H1 (cell line): ENCODE measurements around the gene MTFP1. TPM values are rescaled to one million over a fixed set of nuclear protein-coding genes. Genes with fewer than 3 reads are reported as not detected.

Source experiments
- CTCF ChIA-PET: fragments of 300-600 bp; sonication (Branson Sonifier 250); formaldehyde crosslinking; loops from one replicate; lab custom pipeline; 2021; ENCODE audit not compliant: partially characterized antibody; lab: Charles Lee
- POLR2A ChIA-PET: fragments of 300-600 bp; sonication (Branson Sonifier 250); formaldehyde crosslinking; loops from one replicate; lab custom pipeline; 2021; ENCODE audit warnings: inconsistent platforms; ENCODE audit not compliant: partially characterized antibody; lab: Charles Lee
- DNase-seq, 2 experiments: peaks; one replicate each; pipeline versions ENCODE4 v3.0.0 to v3.0.0-alpha.2; 2010 to 2022; ENCODE audit warnings: low spot score in 2 of 2, low read depth in 1 of 2, mixed read lengths in 1 of 2
- FAIRE-seq: peaks from 2 replicates; lab custom pipeline; 2011; peaks lifted over from hg19 to GRCh38; lab: Jason Lieb, UNC
- H2AFZ ChIP-seq: 2 replicates; pipeline ENCODE4 v1.8.1; 2012; ENCODE audit warnings: low read length, inconsistent platforms
- H2AK5ac ChIP-seq: 2 replicates; pipeline ENCODE4 v1.6.1; 2013; ENCODE audit warnings: low read depth, low read length
- H2BK120ac ChIP-seq: replicated peaks from 2 replicates; pipeline ENCODE3; 2013; ENCODE audit warnings: low read depth, low read length, inconsistent platforms
- H2BK12ac ChIP-seq: 2 replicates; pipeline ENCODE4 v1.6.1; 2013; ENCODE audit warnings: low read depth, low read length
- H2BK15ac ChIP-seq: 2 replicates; pipeline ENCODE4 v1.6.1; 2013; ENCODE audit warnings: low read length
- H2BK20ac ChIP-seq: 2 replicates; pipeline ENCODE4 v1.6.1; 2013; ENCODE audit warnings: low read length
- H2BK5ac ChIP-seq: 2 replicates; pipeline ENCODE4 v1.6.1; 2013; ENCODE audit warnings: low read depth, low read length
- H3K14ac ChIP-seq: 2 replicates; pipeline ENCODE4 v1.6.1; 2013; ENCODE audit warnings: inconsistent platforms; ENCODE audit not compliant: insufficient read length
- H3K18ac ChIP-seq: 2 replicates; pipeline ENCODE4 v1.6.1; 2013; ENCODE audit warnings: low read length; ENCODE audit errors: extremely low read depth
- H3K23ac ChIP-seq: 2 replicates; pipeline ENCODE4 v1.6.1; 2013; ENCODE audit warnings: inconsistent platforms; ENCODE audit not compliant: insufficient read length
- H3K23me2 ChIP-seq: 2 replicates; pipeline ENCODE4 v1.6.1; 2013; ENCODE audit warnings: low read depth, low read length
- H3K27ac ChIP-seq: 2 replicates; pipeline ENCODE4 v1.6.1; 2011; ENCODE audit warnings: low read depth, low read length, inconsistent platforms
- H3K27me3 ChIP-seq, 4 experiments: replicated peaks in 1 of 4; 1 replicate in 1 of 4; 2 replicates in 3 of 4; pipeline versions ENCODE4 v1.6.1 to v1.8.1; 2011 to 2013; ENCODE audit warnings: low read length in 3 of 4, mild to moderate bottlenecking in 3 of 4, inconsistent platforms in 2 of 4, mixed read lengths in 2 of 4, moderate library complexity in 1 of 4; ENCODE audit not compliant: control insufficient read depth in 3 of 4, insufficient read depth in 3 of 4; ENCODE audit errors: extremely low read depth in 1 of 4
- H3K36me3 ChIP-seq, 4 experiments: 2 replicates each; pipeline versions ENCODE4 v1.6.1 to v1.8.1; 2011 to 2013; ENCODE audit warnings: mild to moderate bottlenecking in 4 of 4, low read length in 3 of 4, moderate library complexity in 2 of 4, control low read depth in 1 of 4, inconsistent platforms in 1 of 4; ENCODE audit not compliant: insufficient read depth in 4 of 4, control insufficient read depth in 2 of 4
- H3K4ac ChIP-seq: replicated peaks from 2 replicates; pipeline ENCODE3; 2013; ENCODE audit warnings: low read length, low read depth, mixed read lengths, inconsistent platforms; ENCODE audit not compliant: insufficient read length
- H3K4me1 ChIP-seq, 4 experiments: replicated peaks in 1 of 4; 1 replicate in 1 of 4; 2 replicates in 3 of 4; pipeline versions ENCODE4 v1.6.1 to v1.8.1; 2011 to 2013; ENCODE audit warnings: low read length in 3 of 4, inconsistent platforms in 2 of 4, mixed read lengths in 1 of 4; ENCODE audit not compliant: insufficient read depth in 4 of 4, control insufficient read depth in 3 of 4
- H3K4me2 ChIP-seq, 2 experiments: 2 replicates each; pipeline versions ENCODE4 v1.6.1 to v1.8.1; 2011 to 2013; ENCODE audit warnings: low read depth in 2 of 2, low read length in 2 of 2, control low read depth in 1 of 2, inconsistent platforms in 1 of 2, mild to moderate bottlenecking in 1 of 2; ENCODE audit not compliant: insufficient read depth in 1 of 2
- H3K4me3 ChIP-seq, 4 experiments: fragments of 200-600, 300-600 bp in 1 of 4; sonication (generic), shearing (Covaris generic), sonication (Bioruptor Twin) in 1 of 4; 2 replicates each; pipeline versions ENCODE4 v1.5.1 to v1.8.1; 2011 to 2016; ENCODE audit warnings: low read length in 4 of 4, low read depth in 3 of 4, control low read depth in 2 of 4, inconsistent platforms in 2 of 4, mild to moderate bottlenecking in 2 of 4, mixed read lengths in 1 of 4, moderate library complexity in 1 of 4; ENCODE audit not compliant: insufficient read depth in 2 of 4; ENCODE audit errors: extremely low read depth in 1 of 4
- H3K56ac ChIP-seq: replicated peaks from 2 replicates; pipeline ENCODE3; 2013; ENCODE audit warnings: low read depth, mild to moderate bottlenecking, mixed read lengths, low read length, inconsistent platforms; ENCODE audit not compliant: insufficient read length
- H3K79me1 ChIP-seq: 2 replicates; pipeline ENCODE4 v1.6.1; 2013; ENCODE audit warnings: low read depth, low read length, control low read depth
- H3K79me2 ChIP-seq, 2 experiments: 2 replicates each; pipeline versions ENCODE4 v1.6.1 to v1.8.1; 2012 to 2013; ENCODE audit warnings: low read length in 2 of 2, mild to moderate bottlenecking in 2 of 2, inconsistent platforms in 1 of 2; ENCODE audit not compliant: insufficient read depth in 2 of 2, control insufficient read depth in 1 of 2
- H3K9ac ChIP-seq, 4 experiments: replicated peaks in 1 of 4; 1 replicate in 1 of 4; 2 replicates in 3 of 4; pipeline versions ENCODE4 v1.6.1 to v1.8.1; 2011 to 2013; ENCODE audit warnings: low read depth in 3 of 4, low read length in 3 of 4, control low read depth in 2 of 4, mild to moderate bottlenecking in 2 of 4, moderate library complexity in 2 of 4, inconsistent platforms in 1 of 4; ENCODE audit errors: extremely low read depth in 1 of 4
- H3K9me3 ChIP-seq, 2 experiments: 2 replicates each; pipeline versions ENCODE4 v1.6.1 to v1.8.1; 2012 to 2013; ENCODE audit warnings: mild to moderate bottlenecking in 2 of 2, moderate library complexity in 2 of 2, control low read depth in 1 of 2, inconsistent platforms in 1 of 2, low read depth in 1 of 2, low read length in 1 of 2, mixed read lengths in 1 of 2; ENCODE audit not compliant: insufficient read depth in 2 of 2
- H4K20me1 ChIP-seq, 2 experiments: replicated peaks in 1 of 2; 2 replicates each; pipeline versions ENCODE3 to v1.8.1; 2011 to 2013; ENCODE audit warnings: inconsistent platforms in 2 of 2, low read length in 2 of 2, mild to moderate bottlenecking in 1 of 2; ENCODE audit not compliant: insufficient read depth in 2 of 2, control insufficient read depth in 1 of 2
- H4K5ac ChIP-seq: 2 replicates; pipeline ENCODE4 v1.6.1; 2013; ENCODE audit warnings: low read length, low read depth, mixed read lengths, inconsistent platforms; ENCODE audit not compliant: insufficient read length
- H4K8ac ChIP-seq: 2 replicates; pipeline ENCODE4 v1.8.0; 2013; ENCODE audit warnings: mild to moderate bottlenecking, moderate library complexity, low read length, inconsistent platforms; ENCODE audit not compliant: insufficient read depth; ENCODE audit errors: extremely low read depth
- H4K91ac ChIP-seq: replicated peaks from 2 replicates; pipeline ENCODE3; 2013; ENCODE audit warnings: low read length, mixed read lengths, inconsistent platforms; ENCODE audit not compliant: insufficient read length
- CHD2 ChIP-seq: IDR thresholded peaks from 2 replicates; pipeline ENCODE4 v1.6.1; 2012; ENCODE audit warnings: low read length, improper control_type of control experiment
- CTBP2 ChIP-seq: IDR thresholded peaks from 2 replicates; pipeline ENCODE4 v1.7.0; 2011; ENCODE audit warnings: borderline replicate concordance, mild to moderate bottlenecking, moderate library complexity, mixed read lengths, low read length; ENCODE audit not compliant: insufficient read depth, insufficient read length
- FOSL1 ChIP-seq: IDR thresholded peaks from 2 replicates; pipeline ENCODE4 v1.6.1; 2011; ENCODE audit warnings: mild to moderate bottlenecking, low read depth, low read length, moderate library complexity; ENCODE audit not compliant: insufficient read depth
- HDAC6 ChIP-seq: IDR thresholded peaks from one replicate; pipeline ENCODE4 v1.7.1; 2012; ENCODE audit warnings: low read depth, mild to moderate bottlenecking, inconsistent platforms, low read length, moderate library complexity
- POLR2A ChIP-seq, 2 experiments: IDR thresholded peaks; 1 replicate in 1 of 2; 2 replicates in 1 of 2; pipeline ENCODE4 v1.6.1; 2011; ENCODE audit warnings: low read depth in 2 of 2, low read length in 2 of 2, mild to moderate bottlenecking in 2 of 2; ENCODE audit errors: control extremely low read depth in 1 of 2
- RFX5 ChIP-seq: IDR thresholded peaks from 2 replicates; pipeline ENCODE4 v1.6.1; 2011; ENCODE audit warnings: low read depth, low read length, improper control_type of control experiment, borderline replicate concordance
- RNF2 ChIP-seq: fragments of 200-900, 300-1000 bp; sonication (generic); IDR thresholded peaks from 2 replicates; pipeline ENCODE4 v1.7.1; 2016; ENCODE audit warnings: borderline replicate concordance, low read depth, mild to moderate bottlenecking, antibody characterized with exemption, low read length; ENCODE audit not compliant: poor library complexity, severe bottlenecking; ENCODE audit errors: missing control alignments
- RXRA ChIP-seq: IDR thresholded peaks from 2 replicates; pipeline ENCODE4 v1.6.1; 2011; ENCODE audit warnings: low read depth, mild to moderate bottlenecking, low read length, moderate library complexity; ENCODE audit not compliant: insufficient read depth
- TAF1 ChIP-seq: IDR thresholded peaks from 2 replicates; pipeline ENCODE4 v1.6.1; 2011; ENCODE audit warnings: mild to moderate bottlenecking, low read depth, low read length
- YY1 ChIP-seq: IDR thresholded peaks from 2 replicates; pipeline ENCODE4 v1.6.1; 2011; ENCODE audit warnings: low read depth, mild to moderate bottlenecking, low read length
- ZNF274 ChIP-seq: IDR thresholded peaks from 2 replicates; pipeline ENCODE4 v1.7.0; 2012; ENCODE audit warnings: low read length, borderline replicate concordance; ENCODE audit errors: extremely low read depth
- WGBS, 2 experiments: shearing (Covaris generic) in 1 of 2; methylation state at CpG; one replicate each; pipeline versions ENCODE4 v1.1.6 to v1.1.7; 2013 to 2015; ENCODE audit warnings: low lambda C conversion rate in 2 of 2, mixed read lengths in 2 of 2, inconsistent platforms in 1 of 2, low coverage in 1 of 2, missing lambda C conversion rate in 1 of 2; ENCODE audit not compliant: insufficient replicate concordance in 2 of 2, insufficient coverage in 1 of 2, insufficient read length in 1 of 2; ENCODE audit errors: extremely low coverage in 1 of 2, missing lambda C conversion rate in 1 of 2; 5-methylcytosine and 5-hydroxymethylcytosine counted together
- polyA plus RNA-seq, 7 experiments: library from polyadenylated mRNA; depleted of rRNA in 3 of 7; stranded (reverse) in 5 of 7; unstranded in 2 of 7; fragments of >200 nt in 5 of 7; fragments of 200-250 nt in 2 of 7; gene quantifications; 1 replicate in 5 of 7; 2 replicates in 1 of 7; 4 replicates in 1 of 7; pipeline versions ENCODE4 v1.2.1 to v1.2.3, GENCODE V29; 2011 to 2013; ENCODE audit warnings: missing spikeins in 2 of 7, mixed read lengths in 2 of 7
- total RNA-seq: library from RNA; stranded (reverse); fragmentation: NEBNext Ultra II Directional; extraction: Animal tissue kit (Norgen Biotek cat#: 25700); gene quantifications from 2 replicates; pipeline ENCODE4 v1.2.1, GENCODE V29; 2021

The MTFP1 gene
- total and polyA plus RNA-seq, 2 of the 8 experiments (the other 6 are each of a cell fraction or from before 2014, with no cell fraction given): 59.8 to 98.8 TPM

GRCh38 chr22:30423959-30424533 is 1.5 kb upstream of the MTFP1 start:
- Histone ChIP-seq H2BK5ac (peak overlapping the region; percentile 15; the same call in 1 of the 2 replicates), H3K56ac (no peak overlapping the region), H3K18ac (0 out of 2 replicates have a peak overlapping the region, but pooled peaks have one; percentile 9), H2BK15ac (no peak overlapping the region), H3K4me3 (peak overlapping the region; percentile 62 to 88 (median 72)), H2BK20ac (no peak overlapping the region), H4K91ac (no peak overlapping the region), H3K79me1 (no peaks in the 10 kb centered on the region; the same call in 1 of the 2 replicates), H4K8ac (no peak overlapping the region), H3K23ac (no peak overlapping the region), H3K4me1 (peaks cover 3 to 21% (median 13%) of the 10 kb centered on the region in 4 experiments), H3K4ac (no peak overlapping the region), H3K4me2 (peak overlapping the region; percentile 71 to 93), H3K9me3 (no peaks in the 10 kb centered on the region), H3K36me3 (peaks cover 2 to 15% (median 7%) of the 10 kb centered on the region in 4 experiments; a peak in 6 of 8 replicates), H3K14ac (no peak overlapping the region), H4K20me1 (peaks cover 0 to 20% of the 10 kb centered on the region in 2 experiments), H3K9ac (peak overlapping the region in 2 of 4 experiments; percentile 81 to 87; a peak in 2 of 7 replicates), H3K23me2 (peaks cover 22% of the 10 kb centered on the region), H2BK12ac (no peak overlapping the region; the same call in 1 of the 2 replicates), H3K27me3 (no peaks in the 10 kb centered on the region), H2AFZ (0 out of 2 replicates have a peak overlapping the region, but pooled peaks have one; percentile 76), H2BK120ac (no peak overlapping the region), H4K5ac (no peak overlapping the region), H3K79me2 (peaks cover 0 to 7% of the 10 kb centered on the region in 2 experiments; a peak in 1 of 4 replicates), H2AK5ac (no peak overlapping the region), H3K27ac (0 out of 2 replicates have a peak overlapping the region, but pooled peaks have one; percentile 80)
- ChIA-PET POLR2A (interaction anchor here (0.8 to 5.2 kb wide), 25 partner anchors 9 to 183 kb away, joined by 3 to 39 read pairs (median 5); partner anchors contain the start of genes CASTOR1, CCDC157, SEC14L2 and SF3A1), CTCF (interaction anchor here (1.0 to 12.0 kb wide), 12 partner anchors 9 to 655 kb away, joined by 3 to 164 read pairs (median 5); partner anchors contain the start of gene SEC14L2)
- WGBS, 2 experiments: 2% methylated on average over 31 of the region's 31 CpGs; no CpG with 5 or more reads in 1 of the 2 experiments
- FAIRE-seq: peak; percentile 89
- peak; percentile 94 to 99 for DNase-seq
- no peak for TF ChIP-seq ZNF274
- no peak for TF ChIP-seq RNF2
- no peak for TF ChIP-seq RXRA
- TF ChIP-seq CHD2: 0 out of 2 replicates have a peak, but pooled peaks have one; percentile 41
- TF ChIP-seq RFX5: no peak
- TF ChIP-seq POLR2A (IDR thresholded peaks at IDR 0.05; ENCODE audit: control extremely low read depth in 1 of 2, low read depth in 2 of 2, low read length in 2 of 2): peak; percentile 46 to 81
- no peak for TF ChIP-seq CTBP2
- TF ChIP-seq HDAC6: no peak
- peak; percentile 91 for TF ChIP-seq TAF1
- no peak for TF ChIP-seq FOSL1
- peak; percentile 99 for TF ChIP-seq YY1
